Subcutaneous abdominal adipose tissue (tissue), 5 donors: Measurements from ENCODE around the gene CNN3.

Experiments
- H3K27ac ChIP-seq: one replicate; pipeline ENCODE4 v1.7.0; 2013; ENCODE audit warnings: low read depth, mild to moderate bottlenecking, inconsistent platforms, low read length, moderate library complexity
- H3K27me3 ChIP-seq, 5 donors: one replicate each; pipeline ENCODE4 v1.7.0; 2013; ENCODE audit warnings: low read length in 5 of 5, inconsistent platforms in 1 of 5; ENCODE audit not compliant: control insufficient read depth in 5 of 5, insufficient read depth in 4 of 5
- H3K36me3 ChIP-seq, 5 donors: one replicate each; pipeline ENCODE4 v1.7.0; 2013; ENCODE audit warnings: low read length in 5 of 5; ENCODE audit not compliant: control insufficient read depth in 5 of 5, insufficient read depth in 5 of 5
- H3K4me1 ChIP-seq, 5 donors: one replicate each; pipeline ENCODE4 v1.7.0; 2013; ENCODE audit warnings: low read length in 5 of 5, mild to moderate bottlenecking in 3 of 5, moderate library complexity in 1 of 5; ENCODE audit not compliant: control insufficient read depth in 5 of 5, insufficient read depth in 5 of 5
- H3K4me3 ChIP-seq, 5 donors: one replicate each; pipeline ENCODE4 v1.7.0; 2013; ENCODE audit warnings: low read length in 5 of 5, low read depth in 1 of 5
- H3K9ac ChIP-seq, 5 donors: one replicate each; pipeline ENCODE4 v1.7.0; 2013; ENCODE audit warnings: low read length in 5 of 5, mild to moderate bottlenecking in 4 of 5, moderate library complexity in 3 of 5
- H3K9me3 ChIP-seq, 5 donors: one replicate each; pipeline ENCODE4 v1.7.0; 2013; ENCODE audit warnings: low read length in 5 of 5; ENCODE audit not compliant: control insufficient read depth in 5 of 5
- donor health status: healthy.
- donor health status: healthy.
- donor health status: healthy.
- donor health status: healthy.
- donor health status: healthy.

The CNN3 gene

DNA sequence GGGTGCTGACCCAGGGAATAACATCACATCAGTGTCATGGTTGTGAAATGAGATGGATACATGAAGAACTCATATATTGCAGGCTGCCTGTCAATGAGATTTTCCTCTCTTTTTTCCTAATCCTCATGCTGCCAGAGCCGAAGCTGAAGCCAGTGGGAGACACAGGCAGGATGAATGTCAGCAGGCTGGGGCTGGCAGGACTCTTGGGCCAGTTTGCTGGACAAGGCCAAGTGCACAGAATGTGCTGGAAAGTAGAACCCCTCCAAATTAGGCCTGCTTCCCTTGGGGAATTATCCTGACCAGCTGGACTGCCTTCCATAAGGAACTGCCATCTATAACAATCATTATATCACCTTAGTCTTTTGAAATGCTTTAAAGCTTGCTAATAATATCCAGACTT is 75.3 kb downstream of the CNN3 start:
- H3K9ac ChIP-seq: no peak overlapping the region
- H3K27ac ChIP-seq: no peak overlapping the region
- H3K27me3 ChIP-seq: no peaks in the 10 kb centered on the region
- H3K36me3 ChIP-seq: no peaks in the 10 kb centered on the region
- no peaks in the 10 kb centered on the region for H3K9me3 ChIP-seq
- no peak overlapping the region for H3K4me3 ChIP-seq
- peaks cover 0 to 10% (median 4%) of the 10 kb centered on the region in 5 donors for H3K4me1 ChIP-seq
